HFFc6 (cell line): ENCODE results near the gene ISM1. TPM values are rescaled to one million over a fixed set of nuclear protein-coding genes. Genes with fewer than 3 reads are reported as not detected.

Source experiments
- DNase-seq: peaks from one replicate; pipeline ENCODE4 v3.0.0-alpha.2; 2018
- H3K27ac Mint-ChIP-seq: 2 replicates; pipeline ENCODE4 v1.8.0; 2020; ENCODE audit warnings: mild to moderate bottlenecking, mixed read lengths
- H3K27me3 Mint-ChIP-seq: 2 replicates; pipeline ENCODE4 v1.8.0; 2021; ENCODE audit warnings: mild to moderate bottlenecking, moderate library complexity, mixed read lengths; ENCODE audit not compliant: insufficient read depth
- H3K36me3 Mint-ChIP-seq: 2 replicates; pipeline ENCODE4 v1.8.0; 2021; ENCODE audit warnings: low read depth, mixed read lengths
- H3K4me1 Mint-ChIP-seq: 2 replicates; pipeline ENCODE4 v1.8.0; 2020; ENCODE audit warnings: low read depth, mixed read lengths
- H3K4me3 Mint-ChIP-seq: 2 replicates; pipeline ENCODE4 v1.8.0; 2020; ENCODE audit warnings: mild to moderate bottlenecking, moderate library complexity, mixed read lengths
- H3K9me3 Mint-ChIP-seq: 2 replicates; pipeline ENCODE4 v1.8.0; 2020; ENCODE audit warnings: mild to moderate bottlenecking, mixed read lengths
- total RNA-seq, 6 experiments: library from RNA; stranded (reverse); fragmentation: NEBNext Ultra II Directional; extraction: Animal tissue kit (Norgen Biotek cat#: 25700); gene quantifications; 2 replicates in 1 of 6; 3 replicates in 5 of 6; pipeline ENCODE4 v1.2.3, GENCODE V29; 2021
- TF ChIP-seq, protein P1 (sequence below): fragments of 200-600 bp; sonication (generic); IDR thresholded peaks from 2 replicates; pipeline ENCODE4 v1.5.0; 2021; ENCODE audit warnings: antibody characterized with exemption, mild to moderate bottlenecking

Gene ISM1
- total RNA-seq, 6 experiments from 2014 or later: 0.07 TPM; not detected in 5

DNA sequence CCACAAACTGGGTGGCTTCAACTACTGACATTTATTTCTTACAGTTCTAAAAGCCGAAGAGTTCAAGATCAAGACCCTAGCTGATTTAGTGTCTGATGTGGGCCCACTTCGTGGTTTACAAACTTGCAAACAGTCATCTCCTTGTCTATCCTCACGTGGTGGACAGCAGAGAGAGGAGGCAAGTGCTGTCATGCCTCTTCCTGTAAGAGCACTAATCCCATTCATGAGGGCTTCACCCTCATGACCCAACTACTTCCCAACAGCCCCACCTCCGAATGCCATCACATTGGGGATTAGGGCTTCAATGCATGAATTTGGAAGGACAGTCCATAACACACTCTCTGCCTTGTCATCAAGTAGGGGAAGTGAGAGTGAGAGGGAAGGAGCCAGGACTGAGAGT, 15.6 kb upstream of the ISM1 start:
- TF ChIP-seq, protein P1, sequence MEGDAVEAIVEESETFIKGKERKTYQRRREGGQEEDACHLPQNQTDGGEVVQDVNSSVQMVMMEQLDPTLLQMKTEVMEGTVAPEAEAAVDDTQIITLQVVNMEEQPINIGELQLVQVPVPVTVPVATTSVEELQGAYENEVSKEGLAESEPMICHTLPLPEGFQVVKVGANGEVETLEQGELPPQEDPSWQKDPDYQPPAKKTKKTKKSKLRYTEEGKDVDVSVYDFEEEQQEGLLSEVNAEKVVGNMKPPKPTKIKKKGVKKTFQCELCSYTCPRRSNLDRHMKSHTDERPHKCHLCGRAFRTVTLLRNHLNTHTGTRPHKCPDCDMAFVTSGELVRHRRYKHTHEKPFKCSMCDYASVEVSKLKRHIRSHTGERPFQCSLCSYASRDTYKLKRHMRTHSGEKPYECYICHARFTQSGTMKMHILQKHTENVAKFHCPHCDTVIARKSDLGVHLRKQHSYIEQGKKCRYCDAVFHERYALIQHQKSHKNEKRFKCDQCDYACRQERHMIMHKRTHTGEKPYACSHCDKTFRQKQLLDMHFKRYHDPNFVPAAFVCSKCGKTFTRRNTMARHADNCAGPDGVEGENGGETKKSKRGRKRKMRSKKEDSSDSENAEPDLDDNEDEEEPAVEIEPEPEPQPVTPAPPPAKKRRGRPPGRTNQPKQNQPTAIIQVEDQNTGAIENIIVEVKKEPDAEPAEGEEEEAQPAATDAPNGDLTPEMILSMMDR: no peak
- no peaks in the 10 kb centered on the region; the same call in 1 of the 2 replicates for H3K27me3 Mint-ChIP-seq
- H3K36me3 Mint-ChIP-seq: no peaks in the 10 kb centered on the region
- no peak for DNase-seq
- H3K4me3 Mint-ChIP-seq: no peak overlapping the region
- no peak overlapping the region for H3K27ac Mint-ChIP-seq
- H3K4me1 Mint-ChIP-seq: no peaks in the 10 kb centered on the region
- no peaks in the 10 kb centered on the region; the same call in 1 of the 2 replicates for H3K9me3 Mint-ChIP-seq

DNA sequence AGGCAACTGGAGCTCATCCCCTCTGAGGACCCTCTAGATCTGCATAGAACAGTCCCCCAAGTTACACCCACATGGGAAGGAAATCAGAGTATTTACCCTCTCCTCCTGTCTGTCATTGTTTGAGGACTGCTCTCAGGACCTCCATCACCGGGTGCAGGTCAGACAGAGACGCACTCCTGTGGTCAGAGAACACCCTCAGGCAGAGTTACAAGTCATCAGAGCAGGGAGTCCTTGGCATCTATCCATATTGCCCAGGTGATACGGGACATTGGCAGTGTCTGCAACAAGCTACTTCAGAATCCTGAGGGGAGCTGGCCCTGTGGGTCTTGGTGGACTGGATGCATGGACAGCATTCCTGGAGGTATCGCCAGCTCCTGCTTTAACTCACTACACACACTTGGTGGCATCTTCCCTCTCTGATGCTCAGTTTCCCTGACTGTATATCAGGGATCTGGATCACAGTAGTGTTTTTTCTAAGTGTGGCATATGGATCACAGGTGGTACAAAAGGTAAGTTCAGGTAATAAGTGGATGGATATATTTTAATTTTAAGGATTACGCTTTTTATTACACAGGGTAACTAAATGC, 15.1 kb upstream of the ISM1 start:
- TF ChIP-seq, protein P1: no peak
- no peak for DNase-seq
- Mint-ChIP-seq H3K4me3 (no peak overlapping the region), H3K27me3 (no peaks in the 10 kb centered on the region; the same call in 1 of the 2 replicates), H3K9me3 (no peaks in the 10 kb centered on the region; the same call in 1 of the 2 replicates), H3K36me3 (no peaks in the 10 kb centered on the region), H3K4me1 (no peaks in the 10 kb centered on the region), H3K27ac (no peak overlapping the region)

DNA sequence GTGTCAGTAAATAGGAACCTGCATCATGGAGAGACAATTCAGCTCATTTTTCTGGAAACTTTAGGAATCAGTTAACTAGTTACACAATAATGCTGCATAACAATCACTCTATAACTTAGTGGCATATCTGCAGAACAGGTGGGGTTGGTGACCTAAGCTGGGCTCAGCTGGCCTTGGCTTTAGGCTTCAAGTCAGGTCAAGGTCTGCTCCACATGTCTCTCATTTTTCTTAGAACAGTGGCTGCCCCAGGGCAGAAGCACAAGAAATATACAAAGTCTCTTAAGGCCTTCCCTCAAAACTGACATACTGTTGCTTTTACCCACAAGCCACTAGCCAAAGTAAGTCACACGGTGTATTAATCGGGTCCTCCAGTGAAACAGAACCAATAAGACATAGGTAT, 14.1 kb upstream of the ISM1 start:
- Mint-ChIP-seq H3K36me3 (no peaks in the 10 kb centered on the region), H3K27me3 (no peaks in the 10 kb centered on the region; the same call in 1 of the 2 replicates), H3K9me3 (no peaks in the 10 kb centered on the region), H3K4me3 (no peak overlapping the region), H3K27ac (no peak overlapping the region), H3K4me1 (no peaks in the 10 kb centered on the region)
- no peak for DNase-seq
- TF ChIP-seq, protein P1: no peak

DNA sequence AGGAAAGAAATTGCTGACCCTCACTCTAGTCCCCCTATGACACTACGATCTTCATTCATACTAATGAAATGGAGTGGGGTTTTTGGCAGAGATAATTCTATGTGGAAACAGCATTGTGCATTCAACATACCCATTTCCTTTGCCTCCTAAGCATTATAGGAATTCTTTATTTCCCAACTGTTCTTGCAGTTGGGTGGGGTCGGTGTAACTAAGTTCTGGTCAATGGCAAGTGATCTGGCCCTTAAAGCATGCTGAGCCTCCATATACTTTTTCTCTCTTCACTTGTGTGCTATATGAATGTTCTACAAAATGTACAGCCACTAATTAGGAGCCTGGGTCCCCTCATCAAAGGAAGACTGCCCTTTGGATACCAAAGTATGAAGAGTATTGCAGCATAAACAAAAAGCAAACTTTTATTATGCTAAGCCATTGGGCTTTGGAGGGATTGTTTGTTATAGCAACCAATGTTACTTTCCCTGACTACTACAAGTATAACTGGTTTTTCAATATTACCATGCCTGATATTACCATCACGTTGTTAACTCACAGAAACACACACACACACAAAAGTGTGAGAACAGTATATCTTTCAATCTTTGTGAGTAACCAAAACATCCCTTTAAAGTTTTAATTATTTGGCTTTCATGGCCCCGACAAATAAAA, 9.0 kb upstream of the ISM1 start:
- Mint-ChIP-seq H3K4me1 (no peaks in the 10 kb centered on the region), H3K4me3 (no peak overlapping the region), H3K9me3 (no peaks in the 10 kb centered on the region), H3K27me3 (peaks cover 6% of the 10 kb centered on the region; the same call in 1 of the 2 replicates), H3K27ac (no peak overlapping the region), H3K36me3 (no peaks in the 10 kb centered on the region)
- no peak for DNase-seq
- TF ChIP-seq, protein P1: no peak

DNA sequence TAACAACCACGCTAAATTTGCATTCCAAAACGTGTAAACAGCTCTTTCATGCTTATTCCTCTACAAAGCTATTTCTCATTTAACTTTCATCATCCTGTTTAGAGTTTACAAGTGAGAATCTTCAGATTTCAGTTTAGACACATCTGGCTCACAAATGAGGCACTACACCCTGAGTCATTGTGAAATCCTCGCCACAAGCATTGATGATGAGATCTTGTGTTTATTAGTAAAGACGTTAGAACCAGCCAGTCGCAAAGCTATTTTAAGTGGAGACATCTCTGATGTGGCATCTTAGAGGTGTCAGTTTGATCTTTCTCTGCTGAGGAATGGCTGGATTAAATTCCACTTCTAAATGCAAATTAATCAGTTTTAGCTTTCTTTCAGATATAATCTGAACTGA, 8.3 kb upstream of the ISM1 start:
- Mint-ChIP-seq H3K27ac (no peak overlapping the region), H3K9me3 (no peaks in the 10 kb centered on the region), H3K36me3 (no peaks in the 10 kb centered on the region), H3K4me3 (no peak overlapping the region), H3K4me1 (no peaks in the 10 kb centered on the region), H3K27me3 (peaks cover 6% of the 10 kb centered on the region; the same call in 1 of the 2 replicates)
- TF ChIP-seq, protein P1: no peak
- no peak for DNase-seq
